H1 (cell line): ENCODE results near the gene TBC1D30. TPM values are rescaled to one million over a fixed set of nuclear protein-coding genes. Genes with fewer than 3 reads are reported as not detected.
"Not testable (repeated sequence)": the region's sequence is repeated elsewhere in the genome, so short reads cannot be mapped to it uniquely, and the experiment has no call there.

ENCODE experiments used
- CTCF ChIA-PET: fragments of 300-600 bp; sonication (Branson Sonifier 250); formaldehyde crosslinking; loops from one replicate; lab custom pipeline; 2021; ENCODE audit not compliant: partially characterized antibody; lab: Charles Lee
- POLR2A ChIA-PET: fragments of 300-600 bp; sonication (Branson Sonifier 250); formaldehyde crosslinking; loops from one replicate; lab custom pipeline; 2021; ENCODE audit warnings: inconsistent platforms; ENCODE audit not compliant: partially characterized antibody; lab: Charles Lee
- DNase-seq, 2 experiments: peaks; one replicate each; pipeline versions ENCODE4 v3.0.0 to v3.0.0-alpha.2; 2010 to 2022; ENCODE audit warnings: low spot score in 2 of 2, low read depth in 1 of 2, mixed read lengths in 1 of 2
- FAIRE-seq: peaks from 2 replicates; lab custom pipeline; 2011; peaks lifted over from hg19 to GRCh38; lab: Jason Lieb, UNC
- H2AFZ ChIP-seq: 2 replicates; pipeline ENCODE4 v1.8.1; 2012; ENCODE audit warnings: low read length, inconsistent platforms
- H2AK5ac ChIP-seq: 2 replicates; pipeline ENCODE4 v1.6.1; 2013; ENCODE audit warnings: low read depth, low read length
- H2BK120ac ChIP-seq: replicated peaks from 2 replicates; pipeline ENCODE3; 2013; ENCODE audit warnings: low read depth, low read length, inconsistent platforms
- H2BK12ac ChIP-seq: 2 replicates; pipeline ENCODE4 v1.6.1; 2013; ENCODE audit warnings: low read depth, low read length
- H2BK15ac ChIP-seq: 2 replicates; pipeline ENCODE4 v1.6.1; 2013; ENCODE audit warnings: low read length
- H2BK20ac ChIP-seq: 2 replicates; pipeline ENCODE4 v1.6.1; 2013; ENCODE audit warnings: low read length
- H2BK5ac ChIP-seq: 2 replicates; pipeline ENCODE4 v1.6.1; 2013; ENCODE audit warnings: low read depth, low read length
- H3K14ac ChIP-seq: 2 replicates; pipeline ENCODE4 v1.6.1; 2013; ENCODE audit warnings: inconsistent platforms; ENCODE audit not compliant: insufficient read length
- H3K18ac ChIP-seq: 2 replicates; pipeline ENCODE4 v1.6.1; 2013; ENCODE audit warnings: low read length; ENCODE audit errors: extremely low read depth
- H3K23ac ChIP-seq: 2 replicates; pipeline ENCODE4 v1.6.1; 2013; ENCODE audit warnings: inconsistent platforms; ENCODE audit not compliant: insufficient read length
- H3K23me2 ChIP-seq: 2 replicates; pipeline ENCODE4 v1.6.1; 2013; ENCODE audit warnings: low read depth, low read length
- H3K27ac ChIP-seq: 2 replicates; pipeline ENCODE4 v1.6.1; 2011; ENCODE audit warnings: low read depth, low read length, inconsistent platforms
- H3K27me3 ChIP-seq, 4 experiments: replicated peaks in 1 of 4; 1 replicate in 1 of 4; 2 replicates in 3 of 4; pipeline versions ENCODE4 v1.6.1 to v1.8.1; 2011 to 2013; ENCODE audit warnings: low read length in 3 of 4, mild to moderate bottlenecking in 3 of 4, inconsistent platforms in 2 of 4, mixed read lengths in 2 of 4, moderate library complexity in 1 of 4; ENCODE audit not compliant: control insufficient read depth in 3 of 4, insufficient read depth in 3 of 4; ENCODE audit errors: extremely low read depth in 1 of 4
- H3K36me3 ChIP-seq, 4 experiments: 2 replicates each; pipeline versions ENCODE4 v1.6.1 to v1.8.1; 2011 to 2013; ENCODE audit warnings: mild to moderate bottlenecking in 4 of 4, low read length in 3 of 4, moderate library complexity in 2 of 4, control low read depth in 1 of 4, inconsistent platforms in 1 of 4; ENCODE audit not compliant: insufficient read depth in 4 of 4, control insufficient read depth in 2 of 4
- H3K4ac ChIP-seq: replicated peaks from 2 replicates; pipeline ENCODE3; 2013; ENCODE audit warnings: low read length, low read depth, mixed read lengths, inconsistent platforms; ENCODE audit not compliant: insufficient read length
- H3K4me1 ChIP-seq, 4 experiments: replicated peaks in 1 of 4; 1 replicate in 1 of 4; 2 replicates in 3 of 4; pipeline versions ENCODE4 v1.6.1 to v1.8.1; 2011 to 2013; ENCODE audit warnings: low read length in 3 of 4, inconsistent platforms in 2 of 4, mixed read lengths in 1 of 4; ENCODE audit not compliant: insufficient read depth in 4 of 4, control insufficient read depth in 3 of 4
- H3K4me2 ChIP-seq, 2 experiments: 2 replicates each; pipeline versions ENCODE4 v1.6.1 to v1.8.1; 2011 to 2013; ENCODE audit warnings: low read depth in 2 of 2, low read length in 2 of 2, control low read depth in 1 of 2, inconsistent platforms in 1 of 2, mild to moderate bottlenecking in 1 of 2; ENCODE audit not compliant: insufficient read depth in 1 of 2
- H3K4me3 ChIP-seq, 4 experiments: fragments of 200-600, 300-600 bp in 1 of 4; sonication (generic), shearing (Covaris generic), sonication (Bioruptor Twin) in 1 of 4; 2 replicates each; pipeline versions ENCODE4 v1.5.1 to v1.8.1; 2011 to 2016; ENCODE audit warnings: low read length in 4 of 4, low read depth in 3 of 4, control low read depth in 2 of 4, inconsistent platforms in 2 of 4, mild to moderate bottlenecking in 2 of 4, mixed read lengths in 1 of 4, moderate library complexity in 1 of 4; ENCODE audit not compliant: insufficient read depth in 2 of 4; ENCODE audit errors: extremely low read depth in 1 of 4
- H3K56ac ChIP-seq: replicated peaks from 2 replicates; pipeline ENCODE3; 2013; ENCODE audit warnings: low read depth, mild to moderate bottlenecking, mixed read lengths, low read length, inconsistent platforms; ENCODE audit not compliant: insufficient read length
- H3K79me1 ChIP-seq: 2 replicates; pipeline ENCODE4 v1.6.1; 2013; ENCODE audit warnings: low read depth, low read length, control low read depth
- H3K79me2 ChIP-seq, 2 experiments: 2 replicates each; pipeline versions ENCODE4 v1.6.1 to v1.8.1; 2012 to 2013; ENCODE audit warnings: low read length in 2 of 2, mild to moderate bottlenecking in 2 of 2, inconsistent platforms in 1 of 2; ENCODE audit not compliant: insufficient read depth in 2 of 2, control insufficient read depth in 1 of 2
- H3K9ac ChIP-seq, 4 experiments: replicated peaks in 1 of 4; 1 replicate in 1 of 4; 2 replicates in 3 of 4; pipeline versions ENCODE4 v1.6.1 to v1.8.1; 2011 to 2013; ENCODE audit warnings: low read depth in 3 of 4, low read length in 3 of 4, control low read depth in 2 of 4, mild to moderate bottlenecking in 2 of 4, moderate library complexity in 2 of 4, inconsistent platforms in 1 of 4; ENCODE audit errors: extremely low read depth in 1 of 4
- H3K9me3 ChIP-seq, 2 experiments: 2 replicates each; pipeline versions ENCODE4 v1.6.1 to v1.8.1; 2012 to 2013; ENCODE audit warnings: mild to moderate bottlenecking in 2 of 2, moderate library complexity in 2 of 2, control low read depth in 1 of 2, inconsistent platforms in 1 of 2, low read depth in 1 of 2, low read length in 1 of 2, mixed read lengths in 1 of 2; ENCODE audit not compliant: insufficient read depth in 2 of 2
- H4K20me1 ChIP-seq, 2 experiments: replicated peaks in 1 of 2; 2 replicates each; pipeline versions ENCODE3 to v1.8.1; 2011 to 2013; ENCODE audit warnings: inconsistent platforms in 2 of 2, low read length in 2 of 2, mild to moderate bottlenecking in 1 of 2; ENCODE audit not compliant: insufficient read depth in 2 of 2, control insufficient read depth in 1 of 2
- H4K5ac ChIP-seq: 2 replicates; pipeline ENCODE4 v1.6.1; 2013; ENCODE audit warnings: low read length, low read depth, mixed read lengths, inconsistent platforms; ENCODE audit not compliant: insufficient read length
- H4K8ac ChIP-seq: 2 replicates; pipeline ENCODE4 v1.8.0; 2013; ENCODE audit warnings: mild to moderate bottlenecking, moderate library complexity, low read length, inconsistent platforms; ENCODE audit not compliant: insufficient read depth; ENCODE audit errors: extremely low read depth
- H4K91ac ChIP-seq: replicated peaks from 2 replicates; pipeline ENCODE3; 2013; ENCODE audit warnings: low read length, mixed read lengths, inconsistent platforms; ENCODE audit not compliant: insufficient read length
- CTCF ChIP-seq, 3 experiments: IDR thresholded peaks; 1 replicate in 2 of 3; 2 replicates in 1 of 3; pipeline versions ENCODE4 v1.5.1 to v1.6.1; 2011; ENCODE audit warnings: low read length in 3 of 3, mild to moderate bottlenecking in 3 of 3, inconsistent platforms in 2 of 3, low read depth in 1 of 3, moderate library complexity in 1 of 3; ENCODE audit not compliant: insufficient read depth in 1 of 3; ENCODE audit errors: control extremely low read depth in 1 of 3
- RAD21 ChIP-seq, 2 experiments: IDR thresholded peaks in 1 of 2; conservative IDR thresholded peaks in 1 of 2; 2 replicates each; pipeline ENCODE4 v1.6.1; 2011; ENCODE audit warnings: low read depth in 2 of 2, low read length in 2 of 2, improper control_type of control experiment in 1 of 2, inconsistent platforms in 1 of 2, mild to moderate bottlenecking in 1 of 2, moderate library complexity in 1 of 2
- WGBS, 2 experiments: shearing (Covaris generic) in 1 of 2; methylation state at CpG; one replicate each; pipeline versions ENCODE4 v1.1.6 to v1.1.7; 2013 to 2015; ENCODE audit warnings: low lambda C conversion rate in 2 of 2, mixed read lengths in 2 of 2, inconsistent platforms in 1 of 2, low coverage in 1 of 2, missing lambda C conversion rate in 1 of 2; ENCODE audit not compliant: insufficient replicate concordance in 2 of 2, insufficient coverage in 1 of 2, insufficient read length in 1 of 2; ENCODE audit errors: extremely low coverage in 1 of 2, missing lambda C conversion rate in 1 of 2; 5-methylcytosine and 5-hydroxymethylcytosine counted together
- polyA plus RNA-seq, 7 experiments: library from polyadenylated mRNA; depleted of rRNA in 3 of 7; stranded (reverse) in 5 of 7; unstranded in 2 of 7; fragments of >200 nt in 5 of 7; fragments of 200-250 nt in 2 of 7; gene quantifications; 1 replicate in 5 of 7; 2 replicates in 1 of 7; 4 replicates in 1 of 7; pipeline versions ENCODE4 v1.2.1 to v1.2.3, GENCODE V29; 2011 to 2013; ENCODE audit warnings: missing spikeins in 2 of 7, mixed read lengths in 2 of 7
- total RNA-seq: library from RNA; stranded (reverse); fragmentation: NEBNext Ultra II Directional; extraction: Animal tissue kit (Norgen Biotek cat#: 25700); gene quantifications from 2 replicates; pipeline ENCODE4 v1.2.1, GENCODE V29; 2021

Gene TBC1D30
- total and polyA plus RNA-seq, 2 of the 8 experiments (the other 6 are each of a cell fraction or from before 2014, with no cell fraction given), result 2.8 to 5.5 TPM

- H3K27me3 ChIP-seq, H2BK120ac ChIP-seq, H2AFZ ChIP-seq, H3K14ac ChIP-seq, H3K79me1 ChIP-seq, H2AK5ac ChIP-seq, H3K4me1 ChIP-seq, H4K20me1 ChIP-seq, POLR2A ChIA-PET, H3K79me2 ChIP-seq, H3K4ac ChIP-seq, H2BK20ac ChIP-seq, FAIRE-seq, H3K4me3 ChIP-seq, H3K18ac ChIP-seq, H3K56ac ChIP-seq, H2BK12ac ChIP-seq, H4K5ac ChIP-seq: not testable (repeated sequence)
- CTCF ChIA-PET, result interaction anchor here (0.6 to 4.8 kb wide), 52 partner anchors 8 to 1366 kb away, joined by 3 to 29 read pairs (median 4); partner anchors contain the start of genes GNS, TBC1D30 and WIF1
- WGBS, 2 experiments, result 51% methylated on average over 8 of the region's 8 CpGs; no CpG with 5 or more reads in 1 of the 2 experiments
- peak; percentile 84 to 92 (median 85) for TF ChIP-seq CTCF (IDR thresholded peaks at IDR 0.05; ENCODE audit: control extremely low read depth in 1 of 3, insufficient read depth in 1 of 3, low read depth in 1 of 3, low read length in 3 of 3)
- peak; percentile 79 to 83 for TF ChIP-seq RAD21 (IDR thresholded peaks at IDR 0.05 in 1 of 2, conservative IDR thresholded peaks at IDR 0.05 in 1 of 2; ENCODE audit: low read depth in 2 of 2, low read length in 2 of 2)
- TF ChIP-seq, all 59 proteins: peak for 2; not testable (repeated sequence) for 57
- not testable (repeated sequence) for H2BK15ac ChIP-seq, H3K36me3 ChIP-seq, H4K91ac ChIP-seq, H3K9me3 ChIP-seq, H4K8ac ChIP-seq, H3K23me2 ChIP-seq, H3K9ac ChIP-seq, H3K4me2 ChIP-seq, H2BK5ac ChIP-seq, H3K23ac ChIP-seq, H3K27ac ChIP-seq
- DNase-seq, result peak in 1 of 2 experiments; percentile 91
Measured at GRCh38 chr12:64802180-64802775, 22.2 kb upstream of the TBC1D30 start.
